ENCODE results near the gene EHD4.

EHD4 gene

DNA sequence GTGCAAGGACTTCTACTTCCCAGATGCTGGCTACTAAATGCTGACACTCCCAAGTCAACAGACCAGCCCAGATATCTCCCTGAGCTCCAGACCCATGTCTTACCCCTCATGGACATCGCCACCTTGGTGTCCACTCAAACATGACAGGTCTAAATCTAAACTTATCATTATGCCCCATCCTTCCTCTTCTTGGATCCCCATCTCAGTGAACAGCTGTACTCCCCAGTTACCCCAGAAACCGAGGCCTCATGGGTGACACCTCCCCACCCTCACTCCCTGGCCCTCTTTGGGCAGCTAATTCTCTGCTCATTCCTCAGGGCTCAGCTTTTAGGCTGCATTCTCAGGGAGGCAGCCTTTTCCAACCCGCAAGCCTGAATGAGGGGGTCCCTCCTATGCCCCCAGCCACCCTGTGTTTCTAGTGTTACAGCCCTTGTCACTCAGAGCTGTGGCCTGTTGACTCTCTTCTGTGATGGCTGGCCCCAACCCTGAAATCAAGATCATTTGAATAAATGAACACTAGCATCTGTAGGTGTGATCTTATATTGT, 5.4 kb downstream of the EHD4 start:
- TF ChIP-seq GATA1 (IDR thresholded peaks at IDR 0.05; ENCODE audit: low read depth, low read length) = no peak
- no peak for TF ChIP-seq POLR2A (IDR thresholded peaks at IDR 0.05; ENCODE audit: low read length)
- no peak for DNase-seq

DNA sequence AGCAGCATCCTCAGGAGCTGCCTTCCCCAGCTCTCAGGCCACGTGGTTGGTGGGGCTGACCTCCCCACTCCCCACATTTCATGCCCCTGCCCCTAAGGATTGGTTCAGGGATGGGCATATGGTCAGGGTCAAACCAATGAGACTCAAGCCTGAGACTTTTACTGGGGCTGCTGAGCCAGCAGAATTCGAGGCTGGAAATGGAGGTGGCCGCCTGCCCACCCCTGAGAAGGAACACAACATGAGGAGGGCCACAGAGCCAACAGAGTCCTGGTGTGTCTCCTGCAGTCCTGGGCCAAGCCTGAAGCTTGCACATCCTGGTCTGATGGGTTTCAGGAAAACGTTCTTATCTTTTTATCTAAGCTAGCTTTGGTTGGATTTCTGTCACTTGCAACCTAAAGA, 5.9 kb downstream of the EHD4 start:
- TF ChIP-seq GATA1 (IDR thresholded peaks at IDR 0.05; ENCODE audit: low read depth, low read length) (no peak), POLR2A (IDR thresholded peaks at IDR 0.05; ENCODE audit: low read length) (no peak)
- no peak for DNase-seq

DNA sequence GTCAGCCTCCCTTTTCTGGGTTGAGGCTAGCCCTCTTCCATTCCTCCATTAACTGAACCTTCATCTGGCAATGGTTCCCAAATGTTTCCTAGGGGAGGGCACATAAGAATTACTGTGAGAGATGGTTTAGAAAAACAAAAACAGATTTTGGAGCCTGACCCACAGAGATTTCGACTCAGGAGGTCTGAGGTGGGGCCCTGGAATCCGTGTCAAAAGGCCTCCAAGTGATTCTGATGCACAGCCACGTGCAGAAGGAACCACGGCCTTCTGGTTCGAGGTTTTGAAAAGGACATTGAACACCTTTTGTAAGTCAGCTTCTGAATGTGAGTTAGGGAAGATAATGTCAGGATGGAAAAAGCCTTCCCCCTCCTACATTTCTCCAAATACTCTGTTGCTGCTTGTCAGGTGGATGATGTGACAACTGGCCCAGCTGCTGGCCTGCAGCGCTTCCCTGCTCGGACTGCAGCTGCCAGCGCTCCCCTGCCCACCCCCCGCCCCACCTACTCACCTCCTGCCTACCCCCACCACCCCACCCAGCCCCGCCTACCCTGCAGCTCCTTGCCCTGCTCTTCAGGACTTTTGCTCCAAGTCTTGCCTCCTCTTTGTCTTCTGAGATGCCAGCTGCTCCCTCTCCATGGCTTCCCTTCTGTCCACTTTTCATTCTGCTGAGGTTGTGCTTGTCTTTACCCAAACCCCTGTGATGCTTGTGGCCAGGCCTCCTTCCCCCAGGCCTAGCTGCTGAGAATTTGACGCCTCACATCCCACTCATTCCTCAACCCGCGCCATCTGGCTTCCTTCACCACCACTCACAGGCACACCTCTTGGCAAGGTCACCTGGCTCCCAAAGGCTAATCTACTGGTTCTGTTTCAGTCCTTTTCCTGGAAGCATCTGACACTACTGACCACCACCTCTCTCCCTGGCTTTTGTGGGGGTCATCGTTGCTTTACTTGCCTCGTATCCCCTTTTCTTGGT, 6.6 kb downstream of the EHD4 start:
- TF ChIP-seq POLR2A (IDR thresholded peaks at IDR 0.05; ENCODE audit: low read length) (no peak), GATA1 (IDR thresholded peaks at IDR 0.05; ENCODE audit: low read depth, low read length) (no peak)
- DNase-seq = no peak

DNA sequence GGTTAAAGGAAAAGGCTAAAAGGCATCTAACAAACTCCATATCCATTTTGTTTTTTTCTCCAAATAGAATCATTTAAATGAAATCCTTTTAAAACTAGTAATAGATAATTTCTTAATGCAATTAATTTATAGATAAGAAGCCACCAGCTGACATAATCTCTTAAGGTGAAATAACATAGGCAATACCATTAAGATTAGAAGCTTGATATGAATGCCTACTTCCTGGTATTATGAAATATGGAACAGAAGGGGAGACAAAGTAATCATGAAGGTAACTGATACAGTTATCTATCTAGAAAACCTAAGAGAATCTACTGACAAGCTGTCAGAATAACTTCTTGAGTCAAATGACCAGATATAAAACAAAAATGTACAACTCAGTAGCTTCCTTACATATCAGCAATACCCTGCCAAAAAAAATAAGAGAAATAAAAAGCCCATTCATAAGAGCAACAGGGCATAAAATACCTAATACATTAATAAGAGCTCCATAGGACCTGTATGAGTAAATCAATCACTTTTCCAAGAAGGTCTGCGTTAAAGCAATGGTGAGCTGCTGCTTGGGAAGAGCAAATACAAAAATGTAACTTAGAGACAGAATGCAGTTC, 10.7 kb downstream of the EHD4 start:
- no peak for DNase-seq
- TF ChIP-seq GATA1 (IDR thresholded peaks at IDR 0.05; ENCODE audit: low read depth, low read length) (no peak), POLR2A (IDR thresholded peaks at IDR 0.05; ENCODE audit: low read length) (no peak)

DNA sequence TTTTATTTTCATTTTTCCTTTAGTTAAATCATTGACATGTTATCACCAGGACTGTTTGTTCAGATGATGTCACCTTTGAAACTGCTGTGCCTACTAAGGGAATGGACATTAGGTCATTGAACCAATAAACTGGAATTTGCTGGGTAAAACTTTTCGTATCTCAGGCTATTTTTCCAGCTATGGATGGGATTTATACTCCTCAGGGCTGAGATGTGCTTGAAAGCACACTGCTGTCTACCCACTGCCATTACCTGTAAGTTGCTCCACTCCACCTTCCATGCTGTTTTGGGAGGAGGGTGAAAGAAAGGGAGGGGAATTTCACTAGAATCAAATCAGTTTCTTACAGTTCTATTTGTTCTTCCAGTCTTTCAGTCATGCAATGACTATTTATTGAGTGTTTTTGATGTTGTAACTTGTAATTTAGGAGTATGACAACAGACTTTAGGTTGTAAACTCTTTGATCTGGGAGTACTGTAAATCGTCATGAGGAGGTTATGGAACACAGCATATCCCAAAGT, 11.3 kb downstream of the EHD4 start:
- TF ChIP-seq GATA1 (IDR thresholded peaks at IDR 0.05; ENCODE audit: low read depth, low read length) (no peak), POLR2A (IDR thresholded peaks at IDR 0.05; ENCODE audit: low read length) (no peak)
- no peak for DNase-seq

DNA sequence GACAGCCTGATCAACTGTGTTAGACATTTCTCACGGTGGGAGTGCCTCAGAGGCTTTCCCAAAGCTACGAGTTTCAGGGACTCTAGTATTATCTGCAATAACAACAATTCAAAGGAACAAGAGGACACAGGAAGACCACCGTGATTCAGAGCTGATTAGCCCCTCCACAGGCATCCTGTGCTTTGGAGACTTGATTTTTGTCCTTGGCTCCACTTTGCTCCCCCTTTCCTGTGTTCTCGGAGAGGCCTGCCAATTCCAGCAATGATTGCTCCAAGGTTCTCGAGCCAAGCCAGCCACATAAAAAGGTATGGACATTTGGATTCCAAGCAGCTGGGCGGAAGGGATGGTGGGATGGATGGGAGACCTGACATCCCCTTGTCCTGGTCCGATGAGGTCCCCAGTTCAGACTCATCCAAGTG, 14.3 kb downstream of the EHD4 start:
- TF ChIP-seq GATA1 (IDR thresholded peaks at IDR 0.05; ENCODE audit: low read depth, low read length) (no peak), POLR2A (IDR thresholded peaks at IDR 0.05; ENCODE audit: low read length) (no peak)
- DNase-seq = no peak

DNA sequence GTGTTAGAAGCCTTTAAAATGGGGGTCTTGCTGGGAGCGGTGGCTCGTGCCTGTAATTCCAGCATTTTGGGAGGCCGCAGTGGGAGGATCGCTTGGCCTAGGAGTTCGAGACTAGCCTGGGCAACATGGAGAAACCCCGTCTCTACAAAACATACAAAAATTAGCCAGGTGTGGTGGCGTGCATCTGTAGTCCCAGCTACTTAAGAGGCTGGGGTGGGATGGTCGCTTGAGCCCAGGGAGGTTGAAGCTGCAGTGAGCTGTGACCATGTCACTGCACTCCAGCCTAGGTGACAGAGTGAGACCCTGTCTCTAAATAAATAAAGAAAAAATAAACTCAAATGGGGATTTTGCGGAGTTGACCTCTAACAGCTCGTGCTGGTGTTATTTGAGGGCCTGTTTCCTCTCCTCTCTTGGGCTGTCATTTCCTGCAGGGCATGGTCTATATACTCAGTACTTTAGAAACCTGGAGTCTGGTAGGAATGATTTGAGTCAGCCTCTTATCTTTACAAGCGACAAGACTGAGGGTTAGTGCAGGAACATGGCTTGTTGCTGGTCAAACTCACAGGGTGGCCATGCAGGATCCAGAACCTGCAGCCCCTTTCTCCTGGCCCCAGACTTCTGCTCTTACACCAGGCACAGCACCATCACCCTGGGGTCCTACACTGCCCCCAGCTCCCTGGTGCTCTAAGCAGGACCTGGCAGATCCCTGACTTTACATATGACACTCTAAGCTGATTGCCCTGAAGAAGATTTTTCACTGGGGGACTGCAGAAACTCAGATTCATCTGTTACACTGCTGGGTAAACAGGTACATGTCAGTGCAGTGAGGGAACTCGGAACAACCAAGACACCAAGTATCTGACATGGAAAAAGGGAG, 15.1 kb downstream of the EHD4 start:
- TF ChIP-seq GATA1 (IDR thresholded peaks at IDR 0.05; ENCODE audit: low read depth, low read length) = no peak
- TF ChIP-seq POLR2A (IDR thresholded peaks at IDR 0.05; ENCODE audit: low read length) = no peak

DNA sequence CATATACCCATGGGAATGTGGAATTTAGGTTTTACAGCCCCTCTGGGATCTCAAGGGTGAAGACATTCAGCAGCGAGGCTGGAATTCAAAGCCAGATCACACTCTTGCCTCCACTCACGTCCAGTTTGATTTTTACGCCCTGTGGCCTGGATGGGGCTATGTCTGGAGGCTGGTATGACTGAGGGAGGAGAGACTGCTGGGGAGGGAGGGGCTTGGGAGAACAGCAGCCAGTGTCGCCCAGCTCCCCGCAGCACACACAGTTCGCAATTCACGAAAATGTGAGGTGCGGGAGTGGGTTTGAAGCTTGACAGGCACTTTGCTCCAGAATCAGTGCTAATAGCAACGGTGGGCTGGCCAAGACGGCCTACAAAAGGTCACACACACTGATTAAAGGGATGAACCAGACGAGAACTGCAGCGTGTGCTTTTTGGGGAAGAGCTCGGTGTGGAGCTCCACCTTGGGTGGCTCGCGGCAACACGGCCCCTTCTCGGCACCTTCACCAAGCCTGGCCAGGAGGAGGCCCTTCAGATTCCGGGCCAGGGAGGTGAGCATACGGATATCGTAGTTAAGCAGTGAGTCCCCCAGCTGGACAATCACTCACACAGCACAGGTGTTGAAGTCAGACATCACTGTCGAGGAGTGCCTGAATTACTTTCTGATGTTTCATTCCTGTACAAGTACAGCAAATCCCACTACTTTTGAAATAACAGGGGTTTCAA, 16.4 kb downstream of the EHD4 start:
- no peak for DNase-seq
- TF ChIP-seq GATA1 (IDR thresholded peaks at IDR 0.05; ENCODE audit: low read depth, low read length) = no peak
- no peak for TF ChIP-seq POLR2A (IDR thresholded peaks at IDR 0.05; ENCODE audit: low read length)

More for the DNA sequence above, 15.1 kb downstream of the EHD4 start:
- DNase-seq = no peak

DNA sequence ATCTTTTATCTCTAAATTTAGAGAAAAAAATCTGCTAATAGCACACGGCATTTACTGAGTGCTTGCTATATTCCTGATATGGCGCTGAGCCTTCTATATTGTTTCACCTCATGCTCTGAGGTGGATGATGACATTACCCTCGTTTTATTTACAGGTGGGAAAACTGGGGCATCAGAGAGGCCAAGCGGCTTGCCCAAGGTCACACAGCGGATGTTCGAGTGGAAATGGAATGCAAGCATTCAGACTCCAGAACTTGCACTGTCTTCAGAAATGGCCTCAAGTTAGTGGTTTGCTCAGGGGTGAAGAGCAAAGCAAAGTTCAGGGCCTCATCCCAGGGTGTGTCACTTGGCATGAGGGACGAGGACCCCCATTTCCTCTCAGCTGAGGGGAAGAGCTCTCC, 17.3 kb downstream of the EHD4 start:
- TF ChIP-seq POLR2A (IDR thresholded peaks at IDR 0.05; ENCODE audit: low read length) (no peak), GATA1 (IDR thresholded peaks at IDR 0.05; ENCODE audit: low read depth, low read length) (no peak)
- DNase-seq = no peak

DNA sequence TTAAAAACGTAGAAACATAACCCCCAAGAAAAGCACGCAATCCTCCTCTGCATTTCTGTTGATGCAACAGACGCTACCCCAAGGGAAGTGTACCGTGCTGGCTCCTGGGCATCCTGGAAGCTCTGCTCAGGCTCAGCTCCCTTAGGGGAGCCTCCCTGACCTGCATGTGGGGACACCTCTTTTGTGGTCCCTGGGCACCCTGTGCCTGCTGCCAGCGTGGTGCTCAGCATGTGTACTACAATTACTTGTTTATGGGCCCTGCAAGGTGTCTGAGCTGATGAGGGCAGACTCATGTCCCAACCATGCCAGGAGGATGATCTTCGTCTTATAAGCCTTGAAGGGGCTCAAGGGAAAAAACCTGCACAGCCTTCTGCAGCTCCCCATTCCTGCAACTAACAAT, 18.3 kb downstream of the EHD4 start:
- DNase-seq = no peak
- TF ChIP-seq POLR2A (IDR thresholded peaks at IDR 0.05; ENCODE audit: low read length) = no peak
- TF ChIP-seq GATA1 (IDR thresholded peaks at IDR 0.05; ENCODE audit: low read depth, low read length) = no peak

DNA sequence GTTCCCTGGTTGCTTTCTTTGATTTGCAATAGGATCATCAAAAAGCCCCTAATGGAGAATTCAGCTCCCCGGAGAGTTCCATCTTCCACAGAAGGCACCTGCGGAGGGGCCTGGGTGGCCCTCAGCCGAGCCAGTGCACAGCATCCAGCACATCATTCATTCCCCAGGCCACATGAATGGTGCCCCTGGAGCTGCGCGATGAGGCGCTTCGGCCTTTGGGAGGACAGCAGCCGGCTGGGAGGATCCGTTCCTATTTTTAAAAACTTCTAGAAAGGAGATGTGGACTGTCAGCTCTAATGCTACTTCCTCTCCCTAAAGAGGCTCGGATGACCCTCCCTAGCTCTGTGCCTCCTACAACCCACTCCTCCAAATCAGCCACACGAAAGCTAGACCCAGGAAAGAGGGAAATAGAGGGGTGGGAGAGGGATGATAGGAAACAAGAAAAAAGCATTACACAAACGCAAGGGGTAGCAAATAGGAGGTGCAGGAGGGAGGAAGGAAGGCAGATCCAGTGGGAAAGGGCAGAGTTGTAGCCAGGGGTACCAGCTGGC, 20.3 kb downstream of the EHD4 start:
- TF ChIP-seq POLR2A (IDR thresholded peaks at IDR 0.05; ENCODE audit: low read length) (no peak), GATA1 (IDR thresholded peaks at IDR 0.05; ENCODE audit: low read depth, low read length) (no peak)
- no peak for DNase-seq

DNA sequence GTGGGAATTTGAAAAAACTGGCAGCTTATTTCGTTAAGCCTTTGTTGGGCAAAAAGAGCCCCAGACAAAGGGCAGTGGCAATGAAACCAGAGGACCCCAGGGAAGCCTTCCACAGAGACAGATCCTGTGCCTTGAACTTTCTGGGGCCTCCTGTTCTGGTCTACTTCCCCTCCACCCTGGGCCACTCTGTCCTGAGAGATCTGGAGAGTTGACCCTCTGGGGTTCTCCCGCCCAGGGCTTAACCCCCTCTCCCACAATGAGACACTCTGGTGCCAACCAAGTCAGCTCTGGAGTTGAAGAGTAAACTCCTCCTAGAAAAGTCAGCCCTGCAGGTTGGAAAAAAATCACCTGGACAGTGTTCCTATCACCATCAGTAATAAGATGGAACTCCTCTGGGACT, 20.8 kb downstream of the EHD4 start:
- TF ChIP-seq GATA1 (IDR thresholded peaks at IDR 0.05; ENCODE audit: low read depth, low read length) (no peak), POLR2A (IDR thresholded peaks at IDR 0.05; ENCODE audit: low read length) (no peak)
- DNase-seq = no peak

Data from erythroblast (primary cell).